Endothelial cell of umbilical vein (primary cell): ENCODE measurements around the gene HMG20B. TPM values are rescaled to one million over a fixed set of nuclear protein-coding genes. Genes with fewer than 3 reads are reported as not detected.
A peak's percentile ranks its signal among the peaks of the same experiment; 100 is the strongest.

Source experiments
- BruUV-seq: library from RNA; stranded (reverse); fragments of 400-500 nt; replicated peaks from 2 replicates; lab custom pipeline; 2021; lab: Mats Ljungman, UMichigan
- CTCF ChIA-PET: fragments of 300-600, 350-600 bp; sonication (Branson Sonifier 250); formaldehyde crosslinking; loops from one replicate; lab custom pipeline; 2021; ENCODE audit warnings: antibody characterized with exemption, inconsistent platforms; lab: Charles Lee
- POLR2A ChIA-PET: fragments of 300-600, 350-600 bp; sonication (Branson Sonifier 250); formaldehyde crosslinking; loops from one replicate; lab custom pipeline; 2021; ENCODE audit warnings: antibody characterized with exemption, inconsistent platforms; lab: Charles Lee
- DNase-seq: peaks from one replicate; pipeline ENCODE4 v3.0.0-alpha.2; 2011; ENCODE audit warnings: low read depth, low spot score
- FAIRE-seq: peaks from 2 replicates; lab custom pipeline; 2011; peaks lifted over from hg19 to GRCh38; lab: Jason Lieb, UNC
- H2AFZ ChIP-seq: 2 replicates; pipeline ENCODE4 v1.6.0; 2012; ENCODE audit warnings: low read depth, low read length, control low read depth, inconsistent platforms
- H3K27ac ChIP-seq: 2 replicates; pipeline ENCODE4 v1.5.1; 2011; ENCODE audit warnings: low read depth, mild to moderate bottlenecking, control low read depth, low read length, moderate library complexity; ENCODE audit not compliant: insufficient read depth
- H3K27me3 ChIP-seq, 2 experiments: 2 replicates each; pipeline versions ENCODE4 v1.6.0 to v1.6.1; 2011; ENCODE audit warnings: low read length in 2 of 2, mixed read lengths in 1 of 2; ENCODE audit not compliant: control insufficient read depth in 2 of 2, insufficient read depth in 2 of 2
- H3K36me3 ChIP-seq, 2 experiments: 2 replicates in 1 of 2; 3 replicates in 1 of 2; pipeline ENCODE4 v1.5.1; 2011; ENCODE audit warnings: low read length in 2 of 2, mild to moderate bottlenecking in 1 of 2, moderate library complexity in 1 of 2; ENCODE audit not compliant: control insufficient read depth in 2 of 2, insufficient read depth in 2 of 2; ENCODE audit errors: extremely low read depth in 1 of 2
- H3K4me1 ChIP-seq: 3 replicates; pipeline ENCODE4 v1.5.1; 2011; ENCODE audit warnings: mild to moderate bottlenecking, low read length; ENCODE audit not compliant: control insufficient read depth, insufficient read depth; ENCODE audit errors: extremely low read depth
- H3K4me2 ChIP-seq: 2 replicates; pipeline ENCODE4 v1.6.1; 2011; ENCODE audit warnings: low read length, control low read depth, mixed read lengths; ENCODE audit not compliant: insufficient read depth
- H3K4me3 ChIP-seq, 3 experiments: fragments of 200-600 bp in 1 of 3; sonication (generic), shearing (Covaris generic) in 1 of 3; replicated peaks in 1 of 3; 2 replicates each; pipeline ENCODE4 v1.5.1; 2011 to 2016; ENCODE audit warnings: control low read depth in 3 of 3, low read length in 3 of 3, mild to moderate bottlenecking in 2 of 3, inconsistent platforms in 1 of 3, low read depth in 1 of 3, moderate library complexity in 1 of 3; ENCODE audit not compliant: insufficient read depth in 1 of 3
- H3K79me2 ChIP-seq: 2 replicates; pipeline ENCODE4 v1.6.0; 2012; ENCODE audit warnings: low read length, inconsistent platforms; ENCODE audit not compliant: control insufficient read depth, insufficient read depth
- H3K9ac ChIP-seq: replicated peaks from 2 replicates; pipeline ENCODE3; 2011; ENCODE audit warnings: low read length, control low read depth; ENCODE audit not compliant: insufficient read depth; ENCODE audit errors: extremely low read depth
- H3K9me1 ChIP-seq: replicated peaks from 3 replicates; pipeline ENCODE4 v1.6.0; 2011; ENCODE audit warnings: mild to moderate bottlenecking, low read length; ENCODE audit not compliant: control insufficient read depth, insufficient read depth; ENCODE audit errors: extremely low read depth
- H3K9me3 ChIP-seq: replicated peaks from 2 replicates; pipeline ENCODE4 v1.5.1; 2012; ENCODE audit warnings: low read length, inconsistent platforms; ENCODE audit not compliant: control insufficient read depth, insufficient read depth
- H4K20me1 ChIP-seq: replicated peaks from 2 replicates; pipeline ENCODE3; 2011; ENCODE audit warnings: mild to moderate bottlenecking, low read length; ENCODE audit not compliant: control insufficient read depth, insufficient read depth; ENCODE audit errors: extremely low read depth
- JUN ChIP-seq: IDR thresholded peaks from 2 replicates; pipeline ENCODE4 v1.6.1; 2011; ENCODE audit warnings: borderline replicate concordance, low read depth; ENCODE audit not compliant: insufficient read length, insufficient read depth
- POLR2AphosphoS5 ChIP-seq: IDR thresholded peaks from 2 replicates; pipeline ENCODE4 v1.6.1; 2012; ENCODE audit warnings: low read depth, mild to moderate bottlenecking, control low read depth, low read length, moderate library complexity; ENCODE audit not compliant: insufficient read depth
- dilution Hi-C: fragments of 300-500 bp; cut with MboI; formaldehyde crosslinking; loops from one replicate; pipeline ENCODE4 v1.15.0; 2019; ENCODE audit warnings: low sequenced_read_pairs; ENCODE audit not compliant: extremely low pct_ligation_motif_present
- intact Hi-C: fragments of 100-400 bp; cut with micrococcal nuclease; formaldehyde crosslinking; loops from one replicate; pipeline ENCODE4 v1.10.0; 2022
- polyA plus RNA-seq, 4 experiments: library from polyadenylated mRNA; depleted of rRNA in 3 of 4; stranded (reverse) in 3 of 4; unstranded in 1 of 4; fragments of >200 nt; gene quantifications; 2 replicates each; pipeline versions ENCODE4 v1.2.1 to v1.2.3, GENCODE V29; 2011 to 2012; ENCODE audit warnings: missing spikeins in 1 of 4
- total RNA-seq: library from RNA; stranded (reverse); gene quantifications from 2 replicates; pipeline ENCODE4 v1.2.3, GENCODE V29; 2021
- TF ChIP-seq, protein P1 (sequence below), 2 donors: IDR thresholded peaks; 1 replicate in 1 of 2; 2 replicates in 1 of 2; pipeline ENCODE4 v1.5.1; 2011; ENCODE audit warnings: low read length in 2 of 2, mild to moderate bottlenecking in 2 of 2, moderate library complexity in 2 of 2, control low read depth in 1 of 2, inconsistent platforms in 1 of 2, low read depth in 1 of 2; ENCODE audit not compliant: insufficient read depth in 1 of 2; ENCODE audit errors: extremely low read depth in 1 of 2

The HMG20B gene
- total and polyA plus RNA-seq, 2 donors (not counting 3 experiments of a cell fraction or from before 2014, with no cell fraction given): 53.2 to 98.2 TPM

DNA sequence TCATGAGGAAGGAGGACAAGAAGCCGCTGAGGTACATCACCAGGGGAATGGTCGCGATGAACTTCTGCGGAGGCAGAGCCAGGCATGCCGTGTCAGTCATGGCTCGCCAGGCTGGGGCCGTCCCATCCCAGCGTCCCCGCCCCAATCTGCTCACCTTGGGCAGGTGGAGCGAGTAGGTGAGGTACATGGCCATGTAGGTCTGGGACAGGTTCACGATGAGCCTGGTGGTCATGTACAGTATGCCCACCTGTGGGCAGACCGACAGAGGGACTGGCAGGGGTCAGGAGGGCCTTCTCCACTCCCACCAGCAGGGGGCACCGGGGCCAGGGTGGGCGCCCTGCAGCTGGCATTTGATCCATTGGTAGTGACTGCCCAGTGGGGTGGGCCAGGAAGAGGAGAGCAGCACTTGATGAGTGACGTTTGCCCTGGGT, 25.4 kb upstream of the HMG20B start:
- Histone ChIP-seq H3K36me3 (peaks cover 2 to 10% of the 10 kb centered on the region in 2 experiments), H3K9me1 (no peaks in the 10 kb centered on the region), H3K27me3 (no peaks in the 10 kb centered on the region), H3K4me2 (no peak overlapping the region), H3K9me3 (no peaks in the 10 kb centered on the region), H3K4me3 (no peak overlapping the region), H3K9ac (no peak overlapping the region), H3K4me1 (no peaks in the 10 kb centered on the region), H3K27ac (no peak overlapping the region), H4K20me1 (no peaks in the 10 kb centered on the region), H3K79me2 (peaks cover 2% of the 10 kb centered on the region), H2AFZ (no peak overlapping the region)
- TF ChIP-seq JUN: no peak
- TF ChIP-seq, protein P1, sequence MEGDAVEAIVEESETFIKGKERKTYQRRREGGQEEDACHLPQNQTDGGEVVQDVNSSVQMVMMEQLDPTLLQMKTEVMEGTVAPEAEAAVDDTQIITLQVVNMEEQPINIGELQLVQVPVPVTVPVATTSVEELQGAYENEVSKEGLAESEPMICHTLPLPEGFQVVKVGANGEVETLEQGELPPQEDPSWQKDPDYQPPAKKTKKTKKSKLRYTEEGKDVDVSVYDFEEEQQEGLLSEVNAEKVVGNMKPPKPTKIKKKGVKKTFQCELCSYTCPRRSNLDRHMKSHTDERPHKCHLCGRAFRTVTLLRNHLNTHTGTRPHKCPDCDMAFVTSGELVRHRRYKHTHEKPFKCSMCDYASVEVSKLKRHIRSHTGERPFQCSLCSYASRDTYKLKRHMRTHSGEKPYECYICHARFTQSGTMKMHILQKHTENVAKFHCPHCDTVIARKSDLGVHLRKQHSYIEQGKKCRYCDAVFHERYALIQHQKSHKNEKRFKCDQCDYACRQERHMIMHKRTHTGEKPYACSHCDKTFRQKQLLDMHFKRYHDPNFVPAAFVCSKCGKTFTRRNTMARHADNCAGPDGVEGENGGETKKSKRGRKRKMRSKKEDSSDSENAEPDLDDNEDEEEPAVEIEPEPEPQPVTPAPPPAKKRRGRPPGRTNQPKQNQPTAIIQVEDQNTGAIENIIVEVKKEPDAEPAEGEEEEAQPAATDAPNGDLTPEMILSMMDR (IDR thresholded peaks at IDR 0.05; ENCODE audit: extremely low read depth in 1 of 2, insufficient read depth in 1 of 2, low read depth in 1 of 2, low read length in 2 of 2): peak; percentile 62 to 75
- POLR2A ChIA-PET: no interaction called here
- dilution Hi-C loops (no loop called here), intact Hi-C loops (no loop called here)
- no peak for FAIRE-seq
- BruUV-seq: no TSS peak
- DNase-seq: no peak
- CTCF ChIA-PET: interaction anchor here (1.0 to 3.5 kb wide), 3 partner anchors 8 to 159 kb away, joined by 3 to 12 read pairs (median 4); partner anchors contain the start of gene TEKTIP1

DNA sequence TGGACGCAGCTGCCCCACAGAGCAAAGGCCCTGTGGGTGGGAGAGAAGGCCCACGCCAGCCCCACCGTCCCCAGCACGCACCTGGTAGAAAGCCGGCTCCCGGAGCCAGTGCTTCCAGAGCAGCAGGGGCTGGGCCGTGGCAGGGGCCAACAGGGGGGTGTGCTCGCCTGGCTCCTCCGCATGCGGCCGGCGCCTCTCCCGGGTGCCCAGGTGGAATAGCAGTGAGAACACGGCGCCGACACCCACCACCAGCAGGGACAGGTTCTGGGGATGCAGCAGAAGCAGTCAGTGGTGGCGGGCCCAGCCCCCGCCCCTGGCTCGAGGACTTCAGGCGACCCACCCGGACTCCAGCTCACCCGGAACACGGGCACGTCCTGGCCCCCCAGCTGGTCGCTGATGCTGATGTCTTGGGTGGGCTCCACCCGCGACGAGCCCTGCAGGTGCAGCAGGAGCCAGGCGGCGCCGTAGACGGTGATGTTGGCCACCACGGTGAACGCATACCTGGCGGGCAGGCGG, 24.9 kb upstream of the HMG20B start:
- intact Hi-C loops (no loop called here), dilution Hi-C loops (no loop called here)
- Histone ChIP-seq H3K36me3 (peaks cover 2 to 10% of the 10 kb centered on the region in 2 experiments), H3K9me3 (no peaks in the 10 kb centered on the region), H2AFZ (no peak overlapping the region), H3K4me1 (peaks cover 3% of the 10 kb centered on the region), H3K79me2 (peaks cover 7% of the 10 kb centered on the region), H3K9ac (no peak overlapping the region), H3K27me3 (no peaks in the 10 kb centered on the region), H3K4me3 (no peak overlapping the region), H4K20me1 (no peaks in the 10 kb centered on the region), H3K27ac (no peak overlapping the region), H3K9me1 (no peaks in the 10 kb centered on the region), H3K4me2 (no peak overlapping the region)
- POLR2A ChIA-PET: no interaction called here
- FAIRE-seq (no peak), DNase-seq (no peak)
- TF ChIP-seq, protein P1 (IDR thresholded peaks at IDR 0.05; ENCODE audit: extremely low read depth in 1 of 2, insufficient read depth in 1 of 2, low read depth in 1 of 2, low read length in 2 of 2): peak in 1 of 2 donors; percentile 3
- no peak for TF ChIP-seq POLR2AphosphoS5
- BruUV-seq: no TSS peak
- CTCF ChIA-PET: interaction anchor here (1.0 to 3.5 kb wide), 3 partner anchors 9 to 159 kb away, joined by 3 to 12 read pairs (median 4); partner anchors contain the start of gene TEKTIP1
